Measurements from ENCODE around the gene JCAD.

JCAD gene

DNA sequence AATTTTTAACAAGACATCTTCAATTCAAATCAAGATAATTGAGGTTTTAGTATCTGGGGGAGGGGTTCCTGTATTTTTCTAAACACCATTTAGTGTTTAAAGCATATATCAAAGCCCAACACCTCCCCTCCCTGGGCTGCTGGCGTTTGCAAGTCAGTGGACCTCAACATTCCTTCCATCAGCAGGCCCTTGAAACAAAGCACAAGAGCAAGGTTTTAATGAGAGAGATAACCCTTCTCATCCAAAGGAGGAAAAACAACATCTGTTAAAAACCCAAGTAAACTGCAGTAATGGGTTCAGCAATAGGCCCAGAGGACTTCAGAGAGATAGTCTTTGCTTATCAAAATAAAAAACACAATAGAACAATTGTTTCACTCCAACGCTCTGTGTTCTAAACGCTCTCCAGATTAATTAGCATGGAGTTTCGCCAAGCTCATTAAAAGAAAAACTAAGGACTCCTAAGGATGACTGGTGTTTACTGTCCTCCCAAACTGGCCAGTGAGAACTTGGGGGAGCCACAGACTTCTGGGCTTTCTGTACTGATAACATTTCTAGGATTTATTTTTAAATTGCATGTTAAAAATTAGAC lies 2.5 kb downstream of the JCAD start:
- no peak overlapping the region for H3K27ac ChIP-seq (replicated peaks)
- no peak for DNase-seq (ENCODE audit: low read depth in 1 of 2, low spot score in 1 of 2)
- no peak overlapping the region for H3K4me3 ChIP-seq (replicated peaks; ENCODE audit: insufficient read depth, low read length)
- peaks cover 26% of the 10 kb centered on the region for H3K27me3 ChIP-seq (ENCODE audit: insufficient read depth, poor library complexity, severe bottlenecking)
- TF ChIP-seq SPI1 (IDR thresholded peaks at IDR 0.05; ENCODE audit: borderline replicate concordance, low read depth) (no peak), GABPA (IDR thresholded peaks at IDR 0.05; ENCODE audit: low read depth) (no peak)
- TF ChIP-seq, protein P1, sequence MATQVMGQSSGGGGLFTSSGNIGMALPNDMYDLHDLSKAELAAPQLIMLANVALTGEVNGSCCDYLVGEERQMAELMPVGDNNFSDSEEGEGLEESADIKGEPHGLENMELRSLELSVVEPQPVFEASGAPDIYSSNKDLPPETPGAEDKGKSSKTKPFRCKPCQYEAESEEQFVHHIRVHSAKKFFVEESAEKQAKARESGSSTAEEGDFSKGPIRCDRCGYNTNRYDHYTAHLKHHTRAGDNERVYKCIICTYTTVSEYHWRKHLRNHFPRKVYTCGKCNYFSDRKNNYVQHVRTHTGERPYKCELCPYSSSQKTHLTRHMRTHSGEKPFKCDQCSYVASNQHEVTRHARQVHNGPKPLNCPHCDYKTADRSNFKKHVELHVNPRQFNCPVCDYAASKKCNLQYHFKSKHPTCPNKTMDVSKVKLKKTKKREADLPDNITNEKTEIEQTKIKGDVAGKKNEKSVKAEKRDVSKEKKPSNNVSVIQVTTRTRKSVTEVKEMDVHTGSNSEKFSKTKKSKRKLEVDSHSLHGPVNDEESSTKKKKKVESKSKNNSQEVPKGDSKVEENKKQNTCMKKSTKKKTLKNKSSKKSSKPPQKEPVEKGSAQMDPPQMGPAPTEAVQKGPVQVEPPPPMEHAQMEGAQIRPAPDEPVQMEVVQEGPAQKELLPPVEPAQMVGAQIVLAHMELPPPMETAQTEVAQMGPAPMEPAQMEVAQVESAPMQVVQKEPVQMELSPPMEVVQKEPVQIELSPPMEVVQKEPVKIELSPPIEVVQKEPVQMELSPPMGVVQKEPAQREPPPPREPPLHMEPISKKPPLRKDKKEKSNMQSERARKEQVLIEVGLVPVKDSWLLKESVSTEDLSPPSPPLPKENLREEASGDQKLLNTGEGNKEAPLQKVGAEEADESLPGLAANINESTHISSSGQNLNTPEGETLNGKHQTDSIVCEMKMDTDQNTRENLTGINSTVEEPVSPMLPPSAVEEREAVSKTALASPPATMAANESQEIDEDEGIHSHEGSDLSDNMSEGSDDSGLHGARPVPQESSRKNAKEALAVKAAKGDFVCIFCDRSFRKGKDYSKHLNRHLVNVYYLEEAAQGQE (IDR thresholded peaks at IDR 0.05; ENCODE audit: insufficient replicate concordance, low read depth): no peak

DNA sequence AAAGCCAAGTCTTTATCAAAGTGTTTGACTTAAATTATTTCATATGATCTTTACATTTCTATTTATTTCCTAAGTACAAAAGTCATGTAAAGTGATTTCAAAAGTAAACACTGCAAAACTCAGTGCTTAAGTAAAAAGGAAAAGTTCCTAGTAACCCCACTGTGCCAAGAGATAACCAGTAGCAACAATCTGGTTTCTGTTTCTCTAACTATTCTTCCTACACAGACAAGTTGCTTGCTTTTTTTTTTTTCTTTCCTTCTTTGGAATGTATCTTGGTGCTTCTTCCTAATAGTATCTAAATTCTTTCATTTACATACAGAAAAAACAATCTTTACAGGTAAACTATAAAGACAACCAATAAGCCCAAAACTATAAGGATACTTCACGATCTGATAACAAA lies 3.1 kb downstream of the JCAD start:
- Histone ChIP-seq H3K27ac (replicated peaks) (no peak overlapping the region), H3K4me3 (replicated peaks; ENCODE audit: insufficient read depth, low read length) (no peak overlapping the region), H3K27me3 (ENCODE audit: insufficient read depth, poor library complexity, severe bottlenecking) (peaks cover 26% of the 10 kb centered on the region)
- no peak for TF ChIP-seq CTCF (IDR thresholded peaks at IDR 0.05; ENCODE audit: insufficient read depth, low read length)
- no peak for TF ChIP-seq SPI1 (IDR thresholded peaks at IDR 0.05; ENCODE audit: borderline replicate concordance, low read depth)
- no peak for TF ChIP-seq GABPA (IDR thresholded peaks at IDR 0.05; ENCODE audit: low read depth)
- TF ChIP-seq POLR2AphosphoS5 (IDR thresholded peaks at IDR 0.05; ENCODE audit: low read depth): no peak
- TF ChIP-seq, protein P1 (IDR thresholded peaks at IDR 0.05; ENCODE audit: insufficient replicate concordance, low read depth): no peak
- no peak for DNase-seq (ENCODE audit: low read depth in 1 of 2, low spot score in 1 of 2)

- no peak for TF ChIP-seq CTCF (IDR thresholded peaks at IDR 0.05; ENCODE audit: insufficient read depth, low read length)
- TF ChIP-seq POLR2AphosphoS5 (IDR thresholded peaks at IDR 0.05; ENCODE audit: low read depth): no peak
- no peak for TF ChIP-seq SPI1 (IDR thresholded peaks at IDR 0.05; ENCODE audit: borderline replicate concordance, low read depth)
- TF ChIP-seq GABPA (IDR thresholded peaks at IDR 0.05; ENCODE audit: low read depth): no peak
- TF ChIP-seq, protein P1 (IDR thresholded peaks at IDR 0.05; ENCODE audit: insufficient replicate concordance, low read depth): no peak
- no peak for DNase-seq (ENCODE audit: low read depth in 1 of 2, low spot score in 1 of 2)
- no peak overlapping the region for H3K27ac ChIP-seq (replicated peaks)
- H3K27me3 ChIP-seq (ENCODE audit: insufficient read depth, poor library complexity, severe bottlenecking): peaks cover 23% of the 10 kb centered on the region
- no peak overlapping the region for H3K4me3 ChIP-seq (replicated peaks; ENCODE audit: insufficient read depth, low read length)
Measured at GRCh38 chr10:30055226-30055662, 4.1 kb downstream of the JCAD start.
